Muscle layer of duodenum (tissue), 2 donors: ENCODE results near the gene PPP1R1C.

Experiments used
- H3K27ac ChIP-seq: one replicate; pipeline ENCODE4 v1.7.0; 2013; ENCODE audit warnings: mild to moderate bottlenecking, low read length
- H3K27me3 ChIP-seq: one replicate; pipeline ENCODE4 v1.7.0; 2013; ENCODE audit warnings: low read depth, mild to moderate bottlenecking, control low read depth, low read length
- H3K36me3 ChIP-seq, 2 donors: one replicate each; pipeline ENCODE4 v1.7.0; 2013; ENCODE audit warnings: low read length in 2 of 2, control low read depth in 1 of 2, mild to moderate bottlenecking in 1 of 2; ENCODE audit not compliant: insufficient read depth in 2 of 2, control insufficient read depth in 1 of 2
- H3K4me1 ChIP-seq, 2 donors: one replicate each; pipeline ENCODE4 v1.7.0; 2013; ENCODE audit warnings: low read length in 2 of 2, mild to moderate bottlenecking in 2 of 2, control low read depth in 1 of 2, moderate library complexity in 1 of 2; ENCODE audit not compliant: insufficient read depth in 2 of 2, control insufficient read depth in 1 of 2
- H3K4me3 ChIP-seq, 2 donors: one replicate each; pipeline ENCODE4 v1.7.0; 2013; ENCODE audit warnings: low read length in 2 of 2, low read depth in 1 of 2, mild to moderate bottlenecking in 1 of 2
- H3K9me3 ChIP-seq, 2 donors: one replicate each; pipeline ENCODE4 v1.7.0; 2013; ENCODE audit warnings: low read length in 2 of 2, control low read depth in 1 of 2, mild to moderate bottlenecking in 1 of 2; ENCODE audit not compliant: control insufficient read depth in 1 of 2
- donor health status: healthy.

The PPP1R1C gene

DNA sequence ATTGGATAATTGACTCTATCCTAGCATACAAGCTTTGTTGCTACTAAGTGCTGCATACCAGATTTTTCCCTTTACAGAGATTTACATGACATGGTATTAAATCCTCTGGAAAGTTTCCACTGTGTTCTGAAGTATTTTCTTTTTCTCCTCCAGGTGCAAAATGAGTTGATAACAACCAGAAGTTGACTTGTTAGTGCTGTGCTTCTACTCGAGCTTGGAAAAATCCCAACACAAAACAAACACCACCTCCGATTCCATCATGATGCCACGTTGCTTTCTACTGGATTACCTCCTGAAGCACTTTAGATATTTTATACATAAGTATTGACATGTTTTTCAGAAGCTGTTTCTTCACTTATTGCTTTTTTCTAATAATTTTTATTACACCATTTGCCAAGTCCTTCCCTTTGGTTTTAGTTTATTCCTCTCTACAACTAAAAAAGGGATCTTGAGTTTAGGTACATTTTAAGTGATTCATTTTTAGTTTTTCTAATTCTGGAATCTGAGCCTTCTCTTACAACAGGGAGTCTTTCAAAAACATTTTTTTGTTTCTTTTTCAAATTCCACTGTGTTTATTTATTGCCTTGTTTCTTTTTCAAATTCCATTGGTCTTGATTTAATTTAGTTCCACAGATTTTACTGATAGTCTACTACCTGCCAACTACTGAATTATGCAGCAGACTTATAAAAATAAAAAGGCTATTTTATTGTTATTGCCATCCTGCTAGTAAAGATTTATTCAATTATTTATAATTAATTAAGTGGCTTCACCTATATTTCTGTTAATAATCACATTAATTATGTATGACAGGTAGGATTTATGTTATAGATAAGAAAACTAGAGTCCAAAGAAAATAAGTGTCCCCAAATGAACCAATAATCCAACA lies 143.4 kb downstream of the PPP1R1C start:
- no peak overlapping the region for H3K4me3 ChIP-seq
- no peaks in the 10 kb centered on the region for H3K4me1 ChIP-seq

DNA sequence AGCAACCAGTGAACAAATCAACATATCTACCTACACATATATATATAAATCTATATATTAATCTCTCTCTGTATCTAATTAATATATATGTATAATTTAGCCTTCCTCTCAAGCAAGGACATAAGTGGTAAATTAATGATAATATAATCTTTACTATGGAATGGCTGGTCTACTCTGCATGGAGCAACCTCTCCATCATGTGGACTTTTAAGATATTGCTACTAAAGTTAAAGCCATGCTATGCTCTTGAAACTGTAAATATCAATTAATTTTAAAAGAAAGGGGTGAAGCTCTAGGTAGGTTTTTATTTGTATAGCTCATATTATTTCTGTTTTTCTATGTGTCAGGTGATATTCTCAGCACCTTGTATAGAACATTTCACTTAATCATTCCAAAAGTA lies 147.0 kb downstream of the PPP1R1C start:
- no peak overlapping the region for H3K27ac ChIP-seq
- no peaks in the 10 kb centered on the region for H3K4me1 ChIP-seq
- H3K36me3 ChIP-seq, result no peaks in the 10 kb centered on the region
- H3K27me3 ChIP-seq, result no peaks in the 10 kb centered on the region
- no peak overlapping the region for H3K4me3 ChIP-seq
- no peaks in the 10 kb centered on the region for H3K9me3 ChIP-seq

More for the DNA sequence above, 143.4 kb downstream of the PPP1R1C start:
- Histone ChIP-seq H3K27ac (no peak overlapping the region), H3K36me3 (no peaks in the 10 kb centered on the region), H3K27me3 (no peaks in the 10 kb centered on the region), H3K9me3 (no peaks in the 10 kb centered on the region)

DNA sequence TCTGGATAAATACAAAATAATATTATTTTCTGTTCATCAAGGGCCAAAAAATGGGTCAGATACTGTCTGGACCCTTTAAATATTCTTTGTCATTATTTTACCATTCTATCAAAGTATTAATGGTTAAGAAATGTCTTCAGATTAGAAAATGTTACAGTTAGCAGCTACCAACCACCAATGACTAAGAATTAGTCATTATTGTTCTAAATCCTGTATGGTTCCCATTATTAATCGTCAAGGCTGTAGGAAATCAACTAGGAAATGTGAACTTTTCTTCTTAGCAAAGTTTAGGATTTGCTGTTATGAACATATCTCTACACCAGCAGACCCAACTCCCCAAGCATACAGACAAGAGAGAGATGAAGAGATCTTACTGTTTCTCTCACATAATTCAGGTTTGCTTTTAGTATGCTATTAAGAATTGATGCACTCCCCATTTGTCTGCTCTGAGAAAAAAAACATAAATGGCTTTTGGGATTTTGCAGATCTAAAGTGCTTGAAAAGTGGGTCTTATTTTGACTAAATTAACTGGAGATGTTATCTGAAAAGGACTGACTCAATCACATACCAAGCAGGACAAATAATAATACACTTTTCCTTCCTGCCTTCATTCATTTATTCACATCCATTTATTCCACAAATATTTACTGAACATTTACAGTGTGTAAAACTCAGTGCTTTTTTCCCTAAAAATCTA lies 147.7 kb downstream of the PPP1R1C start:
- H3K27me3 ChIP-seq, result no peaks in the 10 kb centered on the region
- no peaks in the 10 kb centered on the region for H3K9me3 ChIP-seq
- H3K4me3 ChIP-seq, result no peak overlapping the region
- no peak overlapping the region for H3K27ac ChIP-seq
- no peaks in the 10 kb centered on the region for H3K36me3 ChIP-seq
- H3K4me1 ChIP-seq, result no peaks in the 10 kb centered on the region

DNA sequence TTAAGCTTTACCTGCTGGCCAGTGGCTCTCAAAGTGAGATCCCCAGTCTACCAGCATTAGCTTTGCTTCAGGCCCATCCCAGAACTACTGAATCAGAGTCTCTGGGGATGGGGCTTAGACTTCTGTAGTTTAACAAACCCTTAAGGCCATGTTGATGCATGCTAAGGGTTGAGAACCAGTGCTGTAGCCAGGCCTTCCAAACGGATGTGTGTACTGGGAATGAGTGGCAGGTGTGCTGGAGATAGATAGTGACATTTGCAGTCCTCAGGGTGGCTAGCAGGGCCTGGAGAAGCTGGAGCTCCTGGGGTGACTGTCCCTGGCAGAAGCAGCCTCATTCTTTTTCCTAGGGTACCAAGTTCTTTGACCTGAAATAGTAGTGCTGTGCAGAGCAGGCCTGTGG lies 148.5 kb downstream of the PPP1R1C start:
- no peaks in the 10 kb centered on the region for H3K9me3 ChIP-seq
- no peak overlapping the region for H3K27ac ChIP-seq
- no peaks in the 10 kb centered on the region for H3K36me3 ChIP-seq
- no peaks in the 10 kb centered on the region for H3K4me1 ChIP-seq
- no peaks in the 10 kb centered on the region for H3K27me3 ChIP-seq
- no peak overlapping the region for H3K4me3 ChIP-seq

DNA sequence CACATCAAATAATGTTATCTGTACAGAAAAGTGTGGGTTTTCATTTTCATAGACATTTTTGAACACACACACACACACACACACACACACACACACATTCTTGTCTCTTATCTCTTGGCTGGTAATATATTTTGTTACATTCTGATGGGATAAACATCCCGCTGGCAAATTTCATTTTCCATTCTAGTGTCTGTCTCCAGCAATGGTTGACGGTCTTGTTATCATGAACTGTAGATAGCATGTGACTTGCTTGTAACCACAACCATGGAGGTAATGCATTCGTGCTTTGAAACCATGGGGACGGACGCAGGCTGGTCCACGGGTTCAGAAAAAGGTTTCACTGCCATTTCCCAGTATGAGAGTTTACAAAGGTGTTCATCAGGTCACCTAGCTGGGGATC lies 156.4 kb downstream of the PPP1R1C start:
- H3K27me3 ChIP-seq, result no peaks in the 10 kb centered on the region
- no peaks in the 10 kb centered on the region for H3K36me3 ChIP-seq
- H3K4me3 ChIP-seq, result no peak overlapping the region
- H3K9me3 ChIP-seq, result no peaks in the 10 kb centered on the region
- H3K27ac ChIP-seq, result no peak overlapping the region
- no peaks in the 10 kb centered on the region for H3K4me1 ChIP-seq

DNA sequence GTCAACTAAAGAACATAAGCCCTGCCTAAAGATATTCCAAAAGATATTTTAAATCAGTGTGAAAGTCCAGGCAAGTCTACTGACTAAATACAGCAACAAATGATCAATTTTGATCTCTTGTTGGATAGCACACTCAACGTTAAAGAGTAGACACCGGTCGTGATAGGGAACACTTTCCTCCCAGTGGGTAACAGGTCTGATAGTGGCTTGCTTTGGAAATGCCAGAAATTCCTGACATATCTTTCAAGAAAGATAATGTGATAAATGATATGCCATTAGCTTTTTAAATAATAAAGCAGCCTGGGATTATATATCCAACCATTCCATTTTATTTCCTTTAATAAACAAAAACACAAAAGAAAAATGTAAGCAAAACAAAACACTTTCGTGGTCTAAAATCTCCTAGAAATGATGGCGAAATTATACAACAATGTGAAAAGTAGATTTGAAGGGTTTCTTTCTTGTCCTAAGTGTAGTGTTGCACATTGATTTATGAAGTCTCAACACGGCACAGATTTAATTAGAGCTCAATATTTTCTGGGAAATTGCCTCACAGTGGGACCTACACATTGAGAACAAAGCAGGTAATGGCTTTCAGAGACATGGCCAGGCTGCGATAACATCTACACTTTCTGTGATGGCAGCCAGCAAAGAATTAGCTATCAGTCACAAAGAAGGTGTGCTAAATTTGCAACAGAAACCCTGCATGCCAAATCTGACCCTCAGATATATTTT lies 158.6 kb downstream of the PPP1R1C start:
- H3K27me3 ChIP-seq, result no peaks in the 10 kb centered on the region
- no peak overlapping the region for H3K27ac ChIP-seq
- no peak overlapping the region for H3K4me3 ChIP-seq
- H3K4me1 ChIP-seq, result no peaks in the 10 kb centered on the region
- H3K36me3 ChIP-seq, result no peaks in the 10 kb centered on the region
- no peaks in the 10 kb centered on the region for H3K9me3 ChIP-seq

DNA sequence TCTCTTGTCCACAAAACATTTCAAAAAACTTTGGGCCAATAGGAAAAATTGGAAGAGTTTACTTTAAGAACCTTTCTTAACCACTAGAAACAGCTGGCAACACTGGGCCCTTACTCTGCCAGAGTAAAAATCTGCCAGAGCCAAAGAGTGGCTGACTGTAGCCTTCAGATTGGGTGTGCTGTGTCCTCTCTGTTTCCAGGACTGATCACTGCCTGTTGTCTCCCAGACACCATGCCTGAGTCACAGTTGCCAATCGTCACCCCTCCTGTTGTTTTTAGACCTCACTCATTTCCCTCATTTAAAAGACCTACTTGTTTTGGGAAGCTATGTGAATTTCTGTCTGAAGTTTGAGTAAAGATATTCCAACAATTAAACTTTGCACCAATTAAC lies 159.1 kb downstream of the PPP1R1C start:
- Histone ChIP-seq H3K9me3 (no peaks in the 10 kb centered on the region), H3K4me1 (no peaks in the 10 kb centered on the region), H3K4me3 (no peak overlapping the region), H3K36me3 (no peaks in the 10 kb centered on the region), H3K27me3 (no peaks in the 10 kb centered on the region), H3K27ac (no peak overlapping the region)

DNA sequence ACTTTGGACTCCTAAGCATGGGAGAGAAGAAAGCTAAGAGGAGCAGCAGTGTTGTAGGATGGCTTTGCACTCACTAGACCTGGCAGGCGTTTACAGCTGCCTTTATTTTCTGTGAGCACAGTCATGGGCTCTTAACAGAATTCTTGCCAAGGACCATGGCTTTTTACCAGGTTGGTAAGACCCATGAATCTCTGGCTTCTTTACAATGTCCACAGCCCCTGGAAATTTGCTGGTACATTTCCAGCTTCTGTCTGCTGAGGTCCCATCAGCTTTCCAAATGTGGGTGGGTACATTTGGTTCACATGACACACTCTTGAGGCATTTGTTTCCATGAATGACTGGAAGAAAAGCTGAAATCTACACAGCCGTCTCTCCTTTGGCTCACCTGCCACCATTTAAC lies 162.7 kb downstream of the PPP1R1C start:
- Histone ChIP-seq H3K27ac (no peak overlapping the region), H3K27me3 (no peaks in the 10 kb centered on the region), H3K4me1 (no peaks in the 10 kb centered on the region), H3K36me3 (no peaks in the 10 kb centered on the region), H3K4me3 (no peak overlapping the region), H3K9me3 (no peaks in the 10 kb centered on the region)

- H3K4me3 ChIP-seq, result no peak overlapping the region
- no peaks in the 10 kb centered on the region for H3K27me3 ChIP-seq
- H3K4me1 ChIP-seq, result no peaks in the 10 kb centered on the region
- H3K9me3 ChIP-seq, result no peaks in the 10 kb centered on the region
- H3K36me3 ChIP-seq, result peaks cover 0 to 3% of the 10 kb centered on the region in 2 donors
- H3K27ac ChIP-seq, result no peak overlapping the region
These were observed 178.2 kb downstream of the PPP1R1C start for GRCh38 chr2:182163878-182164277.

DNA sequence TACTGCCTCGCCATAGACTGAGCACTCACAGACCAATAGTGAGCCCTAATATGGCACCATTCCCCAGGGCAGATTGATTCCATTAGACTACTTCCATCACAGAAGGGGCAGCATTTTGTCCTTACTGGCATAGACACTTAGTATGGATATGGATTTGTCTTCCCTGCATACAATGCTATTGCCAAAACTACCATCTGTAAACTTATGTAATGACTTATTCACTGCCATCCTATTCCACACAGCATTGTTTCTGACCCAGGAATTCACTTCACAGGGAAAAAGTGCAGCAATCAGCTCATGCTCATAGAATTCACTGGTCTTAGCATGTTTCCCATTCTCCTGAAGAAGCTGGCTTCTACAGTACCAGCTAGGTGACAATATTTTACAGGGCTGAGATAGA lies 179.0 kb downstream of the PPP1R1C start:
- H3K9me3 ChIP-seq, result no peaks in the 10 kb centered on the region
- H3K36me3 ChIP-seq, result peaks cover 0 to 3% of the 10 kb centered on the region in 2 donors
- no peaks in the 10 kb centered on the region for H3K27me3 ChIP-seq
- H3K27ac ChIP-seq, result no peak overlapping the region
- no peaks in the 10 kb centered on the region for H3K4me1 ChIP-seq
- H3K4me3 ChIP-seq, result no peak overlapping the region

DNA sequence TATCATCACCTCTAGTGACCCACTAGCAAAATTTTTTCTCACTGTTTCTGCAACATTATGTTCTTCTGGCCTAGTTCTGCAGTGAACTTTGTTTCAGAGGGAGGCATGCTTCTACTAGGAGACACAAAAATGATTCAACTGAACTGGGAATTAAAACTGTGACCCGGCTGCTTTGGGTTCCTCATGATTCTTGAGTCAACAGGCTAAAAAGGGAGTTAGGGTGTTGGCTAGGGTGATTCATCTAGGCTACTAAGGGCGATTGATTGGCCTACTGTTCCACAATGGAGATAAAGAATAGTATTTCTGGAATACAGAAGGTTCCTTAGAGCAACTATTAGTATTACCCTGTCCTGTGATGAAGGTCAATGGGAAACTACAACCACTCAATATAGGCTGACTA lies 179.5 kb downstream of the PPP1R1C start:
- Histone ChIP-seq H3K27ac (no peak overlapping the region), H3K4me3 (no peak overlapping the region)

More for the DNA sequence above, 179.5 kb downstream of the PPP1R1C start:
- H3K36me3 ChIP-seq, result peaks cover 0 to 3% of the 10 kb centered on the region in 2 donors
- no peaks in the 10 kb centered on the region for H3K27me3 ChIP-seq
- H3K4me1 ChIP-seq, result no peaks in the 10 kb centered on the region
- H3K9me3 ChIP-seq, result no peaks in the 10 kb centered on the region
